ENCODE results near the gene GFOD1. TPM values are rescaled to one million over a fixed set of nuclear protein-coding genes. Genes with fewer than 3 reads are reported as not detected.

The GFOD1 gene
- total RNA-seq, 1 experiment from 2014 or later = 6.1 TPM

GRCh38 chr6:13384966-13385365, 102.4 kb downstream of the GFOD1 start:
- Mint-ChIP-seq H3K27ac (0 out of 7 replicates have a peak overlapping the region, but pooled peaks of 1 of the 3 experiments have one; percentile 29), H3K4me3 (no peak overlapping the region), H3K36me3 (ENCODE audit: insufficient read depth in 1 of 3, low read depth in 3 of 3) (peaks cover 0 to 6% (median 0%) of the 10 kb centered on the region in 3 experiments; a peak in 2 of 7 replicates), H3K9me3 (peaks cover 7 to 10% of the 10 kb centered on the region in 2 experiments; a peak in 4 of 5 replicates), H3K27me3 (ENCODE audit: low read depth) (no peaks in the 10 kb centered on the region), H3K4me1 (peaks cover 14% of the 10 kb centered on the region in 2 experiments)
- Histone ChIP-seq H3K18ac (ENCODE audit: insufficient read length, low read depth, low read length) (no peak overlapping the region), H4K91ac (ENCODE audit: insufficient read length, low read depth, low read length) (no peak overlapping the region), H3K56ac (ENCODE audit: insufficient read length, low read depth, low read length) (no peak overlapping the region), H3K23me2 (ENCODE audit: insufficient read length, low read depth, low read length, poor library complexity, severe bottlenecking) (no peaks in the 10 kb centered on the region), H3K27ac (ENCODE audit: insufficient read length, low read depth, low read length) (no peak overlapping the region), H2BK5ac (ENCODE audit: insufficient read length, low read length) (no peak overlapping the region), H3K79me2 (ENCODE audit: insufficient read depth, low read length) (no peaks in the 10 kb centered on the region), H3K9me3 (ENCODE audit: control insufficient read depth, low read depth, low read length) (no peaks in the 10 kb centered on the region), H3K9ac (ENCODE audit: extremely low read depth, insufficient read length, low read length) (no peak overlapping the region), H3K79me1 (ENCODE audit: insufficient read depth, low read depth, low read length, poor library complexity, severe bottlenecking) (no peaks in the 10 kb centered on the region), H2BK12ac (ENCODE audit: insufficient read length, low read depth, low read length) (no peak overlapping the region), H4K20me1 (ENCODE audit: control insufficient read depth, insufficient read depth, insufficient read length) (no peaks in the 10 kb centered on the region), H2BK15ac (ENCODE audit: low read depth, low read length) (no peak overlapping the region), H3K4ac (ENCODE audit: low read depth, low read length) (no peak overlapping the region), H2AFZ (ENCODE audit: low read length) (no peak overlapping the region), H4K8ac (replicated peaks; ENCODE audit: insufficient read length, low read depth, low read length) (no peak overlapping the region), H3K27me3 (ENCODE audit: insufficient read depth, low read length) (no peaks in the 10 kb centered on the region), H2BK120ac (ENCODE audit: low read depth, low read length, poor library complexity, severe bottlenecking) (no peak overlapping the region), H3K14ac (ENCODE audit: insufficient read depth, low read length) (no peak overlapping the region), H2AK5ac (ENCODE audit: insufficient read length, low read length) (no peak overlapping the region), H3K4me1 (ENCODE audit: insufficient read depth, low read length) (no peaks in the 10 kb centered on the region; the same call in 1 of the 2 replicates), H3K23ac (ENCODE audit: insufficient read length, low read depth, low read length) (no peak overlapping the region), H2BK20ac (ENCODE audit: low read depth, low read length, poor library complexity, severe bottlenecking) (no peak overlapping the region), H4K5ac (ENCODE audit: insufficient read length, low read depth, low read length) (no peak overlapping the region), H3T11ph (ENCODE audit: low read length) (no peak overlapping the region), H3K4me2 (ENCODE audit: insufficient read depth, insufficient read length, low read length) (no peak overlapping the region)
- TF ChIP-seq CTCF (conservative IDR thresholded peaks at IDR 0.05) = no peak
- DNase-seq = no peak
- no CpG with 5 or more reads among the region's 5 CpGs for WGBS (ENCODE audit: extremely low coverage, insufficient read length, low lambda C conversion rate)
